GM21360 (cell line): Measurements from ENCODE around the gene TCAIM.
A peak's percentile ranks its signal among the peaks of the same experiment; 100 is the strongest.
"Not testable (repeated sequence)": the region's sequence is repeated elsewhere in the genome, so short reads cannot be mapped to it uniquely, and the experiment has no call there.

Experiments used
- ATAC-seq: cut with Tn5 transposase; IDR thresholded peaks from one replicate; pipeline ENCODE4 v1.9.1; 2021; ENCODE audit warnings: mild to moderate bottlenecking, moderate library complexity; ENCODE audit not compliant: unreplicated experiment

Gene TCAIM

GRCh38 chr3:44412365-44412764 lies 73.8 kb downstream of the TCAIM start:
- no peak for ATAC-seq

- ATAC-seq = no peak
These were observed 76.0 kb downstream of the TCAIM start for GRCh38 chr3:44414517-44415090.

GRCh38 chr3:44415421-44415820 lies 76.9 kb downstream of the TCAIM start:
- ATAC-seq = no peak

GRCh38 chr3:44416031-44417030 lies 77.8 kb downstream of the TCAIM start:
- no peak for ATAC-seq

- ATAC-seq = not testable (repeated sequence)
These were observed 79.6 kb downstream of the TCAIM start for GRCh38 chr3:44418118-44418517.

GRCh38 chr3:44418549-44418948 lies 80.0 kb downstream of the TCAIM start:
- ATAC-seq = no peak

GRCh38 chr3:44419116-44419922 lies 80.8 kb downstream of the TCAIM start:
- ATAC-seq = no peak

- ATAC-seq = no peak
These were observed 81.5 kb downstream of the TCAIM start for GRCh38 chr3:44419923-44420650.

GRCh38 chr3:44420676-44421075 lies 82.1 kb downstream of the TCAIM start:
- ATAC-seq = no peak

- ATAC-seq = no peak
These were observed 82.7 kb downstream of the TCAIM start for GRCh38 chr3:44421280-44421679.

- ATAC-seq = no peak
These were observed 86.2 kb downstream of the TCAIM start for GRCh38 chr3:44424758-44425157.

GRCh38 chr3:44427683-44428082 lies 89.1 kb downstream of the TCAIM start:
- no peak for ATAC-seq

GRCh38 chr3:44428910-44429309 lies 90.3 kb downstream of the TCAIM start:
- no peak for ATAC-seq

GRCh38 chr3:44429459-44429858 lies 90.9 kb downstream of the TCAIM start:
- no peak for ATAC-seq

GRCh38 chr3:44430466-44430865 lies 91.9 kb downstream of the TCAIM start:
- ATAC-seq = no peak

- no peak for ATAC-seq
These were observed 96.4 kb downstream of the TCAIM start for GRCh38 chr3:44434834-44435510.

- ATAC-seq = no peak
These were observed 97.6 kb downstream of the TCAIM start for GRCh38 chr3:44436181-44436580.

- ATAC-seq = no peak
These were observed 99.2 kb downstream of the TCAIM start for GRCh38 chr3:44437800-44438199.

- ATAC-seq = peak; percentile 88
These were observed 101.1 kb downstream of the TCAIM start for GRCh38 chr3:44439499-44440295.
